Stimulated activated CD4-positive, alpha-beta T cell treated with anti-CD3 and anti-CD28 coated beads, Interleukin-2, amount 100 ng/mL, for 48 hours (primary cell): ENCODE results near the gene GTF2F1.
A peak's percentile ranks its signal among the peaks of the same experiment; 100 is the strongest.
"Not testable (repeated sequence)": the region's sequence is repeated elsewhere in the genome, so short reads cannot be mapped to it uniquely, and the experiment has no call there.

Source experiments
- DNase-seq, 2 donors: peaks; one replicate each; pipeline ENCODE4 v3.0.0-alpha.2; 2020

The GTF2F1 gene

DNA sequence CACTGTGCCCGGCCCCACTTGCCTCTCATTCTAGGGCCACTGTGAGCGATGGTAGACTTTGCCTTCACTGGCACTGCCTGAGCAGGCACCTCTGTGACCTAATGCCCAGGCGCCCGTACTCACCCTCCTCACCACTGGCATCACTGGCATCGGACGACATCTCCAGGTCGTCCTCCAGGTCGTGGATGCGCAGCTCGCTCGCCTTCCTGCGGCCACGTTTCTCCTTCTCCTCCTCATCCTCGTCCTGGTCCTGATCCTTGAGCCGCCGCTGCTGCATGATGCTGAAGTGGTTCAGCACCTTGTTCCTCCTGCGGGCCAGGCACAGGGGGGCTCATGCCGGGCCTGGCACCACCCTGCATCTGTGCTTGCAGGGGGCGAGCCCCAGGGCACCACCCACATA lies 9.8 kb downstream of the GTF2F1 start:
- no peak for DNase-seq

DNA sequence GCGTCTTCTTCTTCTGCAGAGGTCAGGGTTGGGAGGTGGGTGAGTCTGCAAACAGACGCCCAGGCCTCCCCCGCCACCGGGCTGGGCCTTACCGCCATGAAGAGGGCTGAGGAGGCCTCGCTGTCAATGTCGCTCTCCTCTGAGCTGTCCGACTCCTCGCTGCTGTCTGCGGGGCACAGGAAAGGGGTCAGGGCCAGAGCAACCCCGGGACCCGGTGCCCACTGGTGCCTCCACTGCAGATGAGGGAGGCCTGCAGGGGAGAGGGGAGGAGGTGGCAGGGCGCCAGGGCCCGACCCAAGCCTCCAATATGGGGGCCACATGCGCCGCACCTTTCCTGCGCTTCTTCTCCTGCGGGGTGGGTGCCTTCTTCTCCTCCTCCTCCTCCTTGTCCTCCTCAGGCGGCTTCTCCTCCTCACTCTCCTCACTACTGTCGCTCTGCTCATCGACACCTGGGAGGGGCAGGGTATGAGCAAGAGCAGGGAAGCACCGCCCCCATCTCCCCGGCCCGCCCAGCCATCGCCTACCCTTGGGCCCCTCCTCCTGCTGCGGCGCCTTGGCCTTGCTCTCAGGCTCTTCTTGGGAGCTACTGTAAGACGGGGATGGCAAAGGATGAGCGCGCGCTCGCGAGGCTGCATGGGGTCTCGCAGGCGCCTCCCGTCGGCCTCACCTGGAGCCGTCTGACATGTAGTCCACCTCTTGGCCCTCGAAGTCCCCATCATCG lies 11.8 kb downstream of the GTF2F1 start:
- no peak for DNase-seq

DNA sequence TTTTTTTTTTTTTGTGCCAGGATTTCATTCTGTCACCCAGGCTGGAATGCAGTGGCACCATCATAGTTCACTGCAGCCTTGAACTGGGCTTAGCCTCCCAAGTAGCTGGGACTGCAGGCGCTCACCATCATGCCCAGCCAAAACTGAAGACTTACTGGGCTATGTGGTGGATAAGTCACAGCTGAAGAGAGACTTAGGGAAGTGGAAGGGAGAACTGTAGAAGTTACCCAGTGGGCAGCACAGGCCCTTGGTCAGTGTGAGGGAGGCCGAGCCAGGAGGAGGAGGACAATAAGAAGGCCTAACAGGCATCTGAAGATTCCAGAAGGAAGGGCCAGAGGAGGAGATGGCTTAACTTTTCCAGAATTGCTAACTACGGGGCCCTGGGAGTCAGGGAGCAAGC lies 13.2 kb downstream of the GTF2F1 start:
- no peak for DNase-seq

DNA sequence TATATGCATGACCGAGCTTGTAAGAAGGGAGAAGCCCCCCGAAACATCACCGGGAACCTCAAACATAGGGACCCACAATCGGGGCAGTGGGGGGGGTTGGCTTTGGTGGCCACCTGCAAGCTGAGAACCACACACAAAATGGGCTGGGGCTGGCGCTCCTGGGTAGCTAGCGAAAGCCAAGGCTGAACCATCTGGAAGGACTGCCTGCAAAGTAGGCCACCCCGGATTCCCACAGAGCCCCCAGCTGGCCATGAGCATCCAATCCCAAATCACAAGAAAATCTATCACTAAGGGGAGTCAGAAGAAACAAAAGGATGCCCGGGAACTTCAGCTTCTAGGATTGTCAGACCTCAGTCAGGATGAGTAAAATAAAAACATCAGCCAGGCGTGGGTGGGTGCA lies 14.5 kb downstream of the GTF2F1 start:
- no peak for DNase-seq

DNA sequence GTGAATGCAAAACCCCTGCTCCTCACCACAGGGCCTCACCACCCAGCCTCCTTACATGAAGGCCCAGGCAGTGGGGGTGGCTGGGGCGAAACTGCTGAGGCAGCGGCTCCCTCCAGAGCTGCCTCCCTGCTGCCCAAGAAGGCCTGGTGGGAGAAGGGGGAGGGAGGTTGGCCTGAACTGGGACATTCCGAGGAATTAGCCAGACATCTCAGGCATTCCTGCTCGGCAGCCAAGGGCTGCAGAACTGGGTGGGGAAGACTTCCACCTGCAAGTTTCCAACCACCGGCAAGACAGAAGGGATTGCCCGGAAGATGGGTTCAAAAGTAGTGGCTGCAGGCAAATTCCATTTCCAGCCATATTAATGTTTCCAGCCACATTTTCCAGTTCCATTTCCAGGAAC lies 14.9 kb downstream of the GTF2F1 start:
- DNase-seq = no peak

DNA sequence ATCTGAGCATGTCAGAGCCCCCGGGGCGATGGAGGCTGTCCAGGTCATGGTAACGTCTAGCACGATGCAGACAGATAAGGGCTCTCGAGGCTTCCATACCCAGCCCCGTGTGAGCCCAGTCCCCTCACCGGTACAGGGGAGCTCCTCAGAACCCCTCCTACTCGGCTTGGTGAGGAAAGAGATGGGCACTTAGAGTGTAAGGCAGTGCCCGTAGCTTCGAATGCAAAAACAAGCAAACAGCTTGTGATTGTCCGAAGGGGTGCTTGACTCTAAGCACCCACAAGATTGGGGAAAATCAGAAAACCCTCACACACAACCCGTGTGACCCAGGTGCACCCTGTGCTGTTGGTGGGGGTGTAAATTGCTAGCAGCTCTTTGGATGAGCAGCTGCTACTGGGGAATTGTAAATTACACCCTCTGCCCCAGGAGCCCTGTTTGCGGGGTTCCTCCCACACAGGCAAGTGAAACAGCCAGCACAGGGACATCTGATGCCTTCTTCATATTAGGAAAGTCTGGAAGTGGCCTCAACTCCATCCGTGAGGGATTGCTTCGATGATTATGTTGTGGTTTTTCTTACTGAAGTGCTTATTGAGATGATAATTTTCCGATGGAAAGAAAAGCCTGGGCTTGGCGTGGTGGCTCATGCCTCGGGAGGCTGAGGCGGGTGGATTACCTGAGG lies 16.3 kb downstream of the GTF2F1 start:
- no peak for DNase-seq

DNA sequence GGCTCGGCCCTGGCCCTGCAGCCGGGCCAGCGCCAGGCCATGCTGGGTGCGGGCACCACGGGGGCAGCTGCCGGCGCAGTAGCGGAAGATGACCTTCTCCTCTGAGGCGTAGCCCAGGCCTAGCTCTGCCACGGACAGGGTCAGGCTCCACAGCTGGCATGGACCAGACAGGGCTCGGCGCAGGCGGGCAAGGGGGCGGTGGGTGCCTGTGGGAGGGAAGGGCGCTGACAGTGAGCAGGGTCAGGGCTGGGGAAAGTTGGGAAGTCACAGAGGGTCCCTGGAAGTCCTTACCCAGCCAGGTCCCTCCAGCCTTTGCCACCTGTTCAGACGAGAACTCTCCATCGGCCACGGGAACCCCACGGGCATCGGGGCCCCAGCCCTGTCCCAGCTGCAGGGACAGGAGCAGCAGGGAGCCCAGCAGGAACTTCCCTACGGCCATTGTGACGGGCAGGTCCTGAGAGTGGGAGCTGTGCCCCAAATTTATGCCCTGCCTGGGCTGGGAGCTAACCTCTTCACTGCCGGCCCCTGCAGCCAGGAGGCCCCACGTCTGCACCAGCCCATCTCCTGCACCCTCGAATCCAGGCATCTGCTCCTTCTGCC lies 17.5 kb downstream of the GTF2F1 start, which contains the start of gene PSPN:
TSS of gene PSPN (minus strand) at position 523 of the 600 bp plus-strand sequence. CDS start at position 439, 84 bp downstream.
- DNase-seq = no peak

DNA sequence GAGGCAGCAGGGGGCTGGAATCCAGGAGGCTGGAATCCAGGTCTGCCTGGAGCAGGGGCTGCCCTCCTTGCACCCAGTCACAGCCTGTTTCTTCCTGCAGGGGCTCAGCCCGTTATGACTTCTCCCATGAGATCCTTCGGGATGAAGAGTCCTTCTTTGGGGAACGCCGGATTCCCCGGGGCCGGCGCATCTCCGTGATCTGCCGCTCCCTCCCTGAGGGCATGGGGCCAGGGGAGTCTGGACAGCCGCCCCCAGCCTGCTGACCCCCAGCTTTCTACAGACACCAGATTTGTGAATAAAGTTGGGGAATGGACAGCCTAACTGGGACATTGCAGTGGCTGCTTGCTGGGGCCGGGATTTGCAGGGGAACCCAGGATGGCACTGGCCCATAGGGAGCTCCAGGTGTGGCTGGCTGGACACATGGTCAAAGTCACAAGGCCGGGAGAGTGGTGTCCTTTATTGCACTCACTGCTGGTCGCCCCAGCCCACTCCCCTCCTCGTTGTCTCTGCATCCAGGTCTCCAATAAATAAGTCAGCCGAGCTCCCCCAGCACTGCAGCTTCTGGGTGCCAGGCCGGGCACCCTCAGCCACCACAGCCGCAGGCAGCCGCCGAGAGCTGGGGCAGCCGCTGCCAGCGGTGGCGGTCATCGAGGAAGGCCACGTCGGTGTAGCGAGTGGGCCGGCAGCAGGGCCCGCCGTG lies 18.1 kb downstream of the GTF2F1 start:
- DNase-seq = no peak

DNA sequence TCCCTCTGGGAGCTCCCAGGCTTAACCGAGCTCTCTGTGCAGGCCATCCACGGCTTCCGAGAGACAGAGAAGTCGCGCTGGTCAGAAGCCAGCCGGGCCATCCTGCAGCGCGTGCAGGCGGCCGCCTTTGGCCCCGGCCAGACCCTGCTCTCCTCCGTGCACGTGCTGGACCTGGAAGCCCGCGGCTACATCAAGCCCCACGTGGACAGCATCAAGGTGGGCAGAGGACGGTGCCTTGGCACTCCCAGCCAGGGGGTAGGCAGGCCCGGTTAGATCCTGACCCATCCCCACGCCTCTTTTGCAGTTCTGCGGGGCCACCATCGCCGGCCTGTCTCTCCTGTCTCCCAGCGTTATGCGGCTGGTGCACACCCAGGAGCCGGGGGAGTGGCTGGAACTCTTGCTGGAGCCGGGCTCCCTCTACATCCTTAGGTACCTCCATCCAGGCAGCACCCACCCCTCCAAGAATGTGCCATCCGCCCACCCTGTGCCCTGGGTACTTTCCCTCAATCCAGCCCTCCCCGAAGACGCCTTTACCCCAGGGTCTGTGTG lies 18.7 kb downstream of the GTF2F1 start:
- no peak for DNase-seq

DNA sequence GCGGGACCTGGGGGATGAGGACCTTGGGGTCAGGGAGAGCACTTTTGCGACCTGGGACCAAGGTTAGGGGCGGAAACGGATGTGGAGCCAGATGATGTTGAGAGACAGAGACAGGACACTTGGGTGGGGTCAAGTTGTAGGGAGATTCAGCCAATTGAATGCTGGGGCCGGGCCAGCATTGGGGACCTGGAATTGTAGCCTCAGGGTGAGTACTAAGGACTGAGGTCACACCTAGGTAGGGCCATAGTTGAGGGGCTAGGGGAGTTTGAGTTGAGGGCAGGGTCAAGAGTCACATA lies 19.2 kb downstream of the GTF2F1 start:
- no peak for DNase-seq

DNA sequence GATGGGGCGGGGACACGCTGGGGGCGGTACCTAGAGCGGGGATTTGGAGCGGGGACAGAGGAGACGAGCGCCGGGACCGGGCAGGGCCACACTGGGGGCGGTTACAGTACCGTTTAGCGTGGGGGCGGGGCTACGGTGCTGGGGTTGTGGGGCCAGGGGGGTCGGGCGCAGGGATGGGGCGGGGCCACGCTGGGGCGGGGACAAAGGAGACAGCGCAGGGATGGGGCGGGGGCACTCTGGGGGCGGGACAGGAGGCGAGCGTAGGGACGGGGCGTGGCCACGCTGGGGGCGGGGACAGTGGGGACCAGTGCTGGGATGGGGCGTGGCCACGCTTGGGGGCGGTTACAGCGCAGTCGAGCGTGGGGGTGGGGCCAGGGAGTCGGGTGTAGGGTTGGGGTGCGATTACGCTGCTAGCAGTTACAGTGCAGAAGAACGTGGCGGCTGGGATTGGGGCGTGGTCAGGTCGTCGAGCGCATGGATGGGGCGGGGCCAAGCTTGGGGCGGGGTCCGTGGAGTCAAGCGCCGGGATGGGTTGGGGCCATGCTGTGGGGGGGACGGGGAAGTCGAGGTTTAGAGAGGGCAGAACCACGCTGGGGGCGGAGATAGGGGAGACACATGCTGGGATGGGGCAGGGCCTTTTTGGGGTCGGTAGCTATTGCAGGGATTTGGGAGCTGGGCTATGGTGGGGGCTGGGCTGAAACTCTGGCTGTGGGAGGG lies 19.7 kb downstream of the GTF2F1 start:
- peak; percentile 99 to 100 for DNase-seq

DNA sequence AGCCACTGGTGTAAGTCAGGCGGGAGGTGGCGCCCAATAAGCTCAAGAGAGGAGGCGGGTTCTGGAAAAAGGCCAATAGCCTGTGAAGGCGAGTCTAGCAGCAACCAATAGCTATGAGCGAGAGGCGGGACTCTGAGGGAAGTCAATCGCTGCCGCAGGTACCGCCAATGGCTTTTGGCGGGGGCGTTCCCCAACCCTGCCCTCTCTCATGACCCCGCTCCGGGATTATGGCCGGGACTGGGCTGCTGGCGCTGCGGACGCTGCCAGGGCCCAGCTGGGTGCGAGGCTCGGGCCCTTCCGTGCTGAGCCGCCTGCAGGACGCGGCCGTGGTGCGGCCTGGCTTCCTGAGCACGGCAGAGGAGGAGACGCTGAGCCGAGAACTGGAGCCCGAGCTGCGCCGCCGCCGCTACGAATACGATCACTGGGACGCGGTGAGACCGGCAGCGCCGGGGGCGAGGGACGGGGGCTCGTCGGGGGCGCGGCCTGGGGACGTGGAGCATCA lies 20.3 kb downstream of the GTF2F1 start, which contains the start of gene ALKBH7:
TSS of gene ALKBH7 (plus strand) at position 201 of the 502 bp plus-strand sequence. CDS start at position 228, 27 bp downstream.
- peak; percentile 91 to 92 for DNase-seq

DNA sequence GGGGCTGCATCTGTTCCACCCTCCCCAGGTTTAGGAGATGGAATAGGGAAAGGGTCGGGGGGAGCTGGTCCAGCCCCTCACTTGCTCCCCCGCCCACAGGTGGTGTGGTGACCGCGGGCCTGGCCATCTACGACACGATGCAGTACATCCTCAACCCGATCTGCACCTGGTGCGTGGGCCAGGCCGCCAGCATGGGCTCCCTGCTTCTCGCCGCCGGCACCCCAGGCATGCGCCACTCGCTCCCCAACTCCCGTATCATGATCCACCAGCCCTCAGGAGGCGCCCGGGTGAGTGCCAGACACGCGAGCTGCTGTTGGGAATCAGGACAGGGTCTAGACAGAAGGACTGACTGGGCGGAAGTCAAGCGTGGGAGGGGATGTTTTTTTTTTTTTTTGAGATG lies 28.6 kb downstream of the GTF2F1 start:
- no peak for DNase-seq

DNA sequence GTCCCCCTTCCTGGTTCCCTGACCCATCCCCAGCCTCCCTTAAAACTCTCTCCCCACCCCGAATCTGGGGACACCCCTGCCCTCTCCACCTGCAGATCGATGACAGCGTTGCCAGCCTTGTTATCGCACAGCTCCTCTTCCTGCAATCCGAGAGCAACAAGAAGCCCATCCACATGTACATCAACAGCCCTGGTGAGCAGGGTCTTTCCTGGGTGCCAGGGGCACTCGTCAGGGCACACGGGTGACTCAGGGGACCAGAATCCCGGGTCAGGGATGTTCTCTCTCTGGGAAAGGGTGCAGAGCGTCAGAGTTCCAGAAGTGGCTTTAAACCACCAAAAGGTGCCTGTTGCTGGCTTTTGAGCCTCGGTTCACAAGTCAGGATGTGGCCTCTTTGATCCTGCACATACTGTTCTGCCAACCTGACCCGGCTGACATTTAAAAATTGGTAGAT lies 30.6 kb downstream of the GTF2F1 start:
- peak in 1 of 2 donors; percentile 10 for DNase-seq

DNA sequence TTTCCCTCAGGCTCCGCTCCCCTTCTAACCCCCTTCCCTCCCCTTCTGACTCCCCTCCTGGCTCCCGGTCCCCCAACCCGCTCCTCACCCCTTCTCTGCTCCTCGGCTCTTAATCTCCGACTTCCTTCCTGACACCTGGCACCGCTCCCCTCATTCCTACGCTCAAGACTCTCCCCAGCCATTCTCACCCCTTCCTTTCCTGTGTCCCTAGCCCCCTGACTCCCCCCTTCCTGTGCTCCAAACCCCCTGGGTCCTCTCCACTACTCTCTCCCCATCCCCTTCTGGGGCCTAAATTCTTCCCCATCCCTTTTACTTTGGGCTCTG lies 31.0 kb downstream of the GTF2F1 start:
- no peak for DNase-seq

DNA sequence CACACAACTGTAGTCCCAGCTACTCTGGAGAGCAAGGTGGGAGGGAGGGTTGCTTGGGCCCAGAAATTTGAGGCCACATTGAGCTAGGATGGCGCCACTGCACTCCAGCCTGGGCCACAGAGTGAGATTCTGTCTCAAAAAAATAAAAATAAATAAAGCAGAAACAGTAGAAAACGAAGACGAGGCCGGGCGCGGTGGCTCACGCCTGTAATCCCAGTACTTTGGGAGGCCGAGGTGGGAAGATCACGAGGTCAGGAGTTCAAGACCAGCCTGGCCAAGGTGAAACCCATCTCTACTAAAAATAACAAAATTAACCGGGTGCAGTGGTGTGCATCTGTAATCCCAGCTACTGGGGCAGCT lies 32.1 kb downstream of the GTF2F1 start:
- not testable (repeated sequence) for DNase-seq

DNA sequence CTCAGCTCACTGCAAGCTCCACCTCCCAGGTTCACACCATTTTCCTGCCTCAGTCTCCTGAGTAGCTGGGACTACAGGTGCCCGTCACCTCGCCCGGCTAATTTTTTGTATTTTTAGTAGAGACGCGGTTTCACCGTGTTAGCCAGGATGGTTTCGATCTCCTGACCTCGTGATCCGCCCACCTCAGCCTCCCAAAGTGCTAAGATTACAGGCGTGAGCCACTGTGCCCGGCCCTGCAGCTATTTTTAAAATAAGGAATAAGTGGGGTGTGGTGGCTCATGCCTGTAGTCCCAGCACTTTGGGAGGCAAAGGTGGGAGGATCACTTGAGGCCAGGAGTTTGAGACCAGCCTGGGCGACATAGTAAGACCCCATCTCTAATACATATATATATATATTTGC lies 32.5 kb downstream of the GTF2F1 start:
- DNase-seq = not testable (repeated sequence)

DNA sequence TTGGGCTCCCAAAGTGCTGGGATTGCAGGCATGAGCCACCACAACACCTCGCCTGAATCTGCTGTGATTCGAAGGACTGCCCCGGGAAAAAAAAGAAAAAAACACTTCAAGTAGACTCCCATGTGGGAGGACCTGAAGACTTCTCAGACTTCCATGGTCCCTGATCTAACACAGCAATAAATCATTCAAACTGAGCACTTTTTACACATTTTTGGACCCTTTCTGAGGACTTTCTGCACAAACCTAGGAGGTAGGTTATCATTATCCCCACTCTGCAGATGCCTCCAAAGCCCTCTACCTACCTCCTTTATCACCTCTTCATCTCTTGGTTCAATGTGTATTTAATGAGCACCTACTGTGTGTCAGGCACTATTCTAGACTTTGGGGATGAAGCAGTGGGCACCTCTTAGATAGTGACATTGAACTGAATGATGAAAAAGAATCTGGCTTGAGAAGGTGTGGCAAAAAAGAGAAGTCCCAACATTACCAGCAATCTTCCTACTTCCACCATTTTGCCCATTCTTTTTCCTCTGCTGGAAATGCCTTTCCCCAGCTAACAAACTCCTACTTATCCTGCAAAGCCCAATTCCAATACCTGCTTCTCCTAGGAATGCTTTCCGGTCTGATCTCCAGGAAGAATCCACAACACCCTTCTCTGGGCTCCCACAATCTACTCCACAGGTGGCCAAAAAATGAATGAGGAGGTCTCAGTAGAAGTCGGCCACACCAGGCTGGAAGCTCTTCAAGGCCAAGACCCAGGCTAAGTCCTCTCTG lies 33.2 kb downstream of the GTF2F1 start:
- DNase-seq = no peak

DNA sequence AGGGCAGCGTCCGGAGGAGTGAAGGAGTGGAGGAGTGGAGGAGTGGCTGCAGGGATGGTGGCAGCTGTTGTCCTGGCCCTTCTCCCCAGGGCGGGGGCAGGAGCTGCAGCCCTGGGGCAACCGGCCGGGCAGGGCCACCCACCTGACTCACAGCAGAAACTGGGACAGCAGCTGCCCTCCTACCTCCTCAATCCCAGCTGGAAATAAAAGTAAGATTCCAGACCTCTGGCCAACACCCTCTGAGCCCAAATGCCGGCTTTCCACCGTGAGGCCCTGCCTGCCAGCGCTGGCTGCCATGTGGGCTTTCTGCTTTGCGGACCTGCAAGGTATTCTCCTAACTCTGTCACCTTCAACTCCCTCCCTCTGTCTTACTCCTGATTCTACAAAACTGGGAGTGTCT lies 35.0 kb downstream of the GTF2F1 start:
- DNase-seq = no peak

DNA sequence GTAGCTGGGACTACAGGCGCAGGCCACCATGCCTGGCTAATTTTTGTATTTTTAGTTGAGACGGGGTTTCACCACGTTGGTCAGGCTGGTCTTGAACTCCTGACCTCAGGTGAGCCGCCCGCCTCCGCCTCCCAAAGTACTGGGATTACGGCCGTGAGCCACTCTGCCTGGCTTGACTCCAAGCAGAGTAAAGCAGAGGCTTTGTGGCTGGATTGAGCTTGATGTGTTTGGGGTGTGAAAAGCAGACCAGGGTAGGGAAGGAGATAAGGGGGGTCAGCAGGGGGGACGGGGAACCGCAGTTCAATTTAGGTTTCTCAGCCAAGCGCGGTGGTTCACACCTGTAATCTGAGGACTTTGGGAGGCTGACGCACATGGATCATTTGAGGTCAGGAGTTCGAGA lies 35.8 kb downstream of the GTF2F1 start:
- no peak for DNase-seq

DNA sequence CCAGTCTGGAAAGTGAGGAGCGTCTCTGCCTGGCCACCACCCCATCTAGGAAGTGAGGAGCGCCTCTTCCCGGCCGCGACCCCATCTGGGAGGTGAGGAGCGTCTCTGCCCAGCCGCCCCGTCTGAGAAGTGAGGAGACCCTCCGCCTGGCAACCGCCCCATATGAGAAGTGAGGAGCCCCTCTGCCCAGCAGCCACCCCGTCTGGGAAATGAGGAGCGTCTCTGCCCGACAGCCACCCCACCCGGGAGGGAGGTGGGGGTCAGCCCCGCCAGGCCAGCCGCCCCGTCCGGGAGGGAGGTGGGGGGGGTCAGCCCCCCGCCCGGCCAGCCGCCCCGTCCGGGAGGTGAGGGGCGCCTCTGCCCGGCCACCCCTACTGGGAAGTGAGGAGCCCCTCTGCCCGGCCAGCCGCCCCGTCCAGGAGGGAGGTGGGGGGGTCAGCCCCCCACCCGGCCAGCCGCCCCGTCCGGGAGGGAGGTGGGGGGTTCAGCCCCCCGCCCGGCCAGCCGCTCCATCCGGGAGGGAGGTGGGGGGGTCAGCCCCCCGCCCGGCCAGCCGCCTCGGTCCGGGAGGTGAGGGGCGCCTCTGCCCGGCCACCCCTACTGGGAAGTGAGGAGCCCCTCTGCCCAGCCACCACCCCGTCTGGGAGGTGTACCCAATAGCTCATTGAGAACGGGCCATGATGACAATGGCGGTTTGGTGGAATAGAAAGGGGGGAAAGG lies 37.5 kb downstream of the GTF2F1 start:
- DNase-seq = not testable (repeated sequence)
